ENCODE results near the gene IFIT2.
"Not testable (repeated sequence)": the region's sequence is repeated elsewhere in the genome, so short reads cannot be mapped to it uniquely, and the experiment has no call there.

The IFIT2 gene

GRCh38 chr10:89308266-89308665, 6.4 kb downstream of the IFIT2 start:
- no peak for TF ChIP-seq POLR2A (IDR thresholded peaks at IDR 0.05; ENCODE audit: low read depth, low read length)

GRCh38 chr10:89308736-89309135, 6.9 kb downstream of the IFIT2 start:
- no peak for TF ChIP-seq POLR2A (IDR thresholded peaks at IDR 0.05; ENCODE audit: low read depth, low read length)
- DNase-seq (ENCODE audit: insufficient read length, low spot score) (no peak), FAIRE-seq (no peak)

More at GRCh38 chr10:89308266-89308665, 6.4 kb downstream of the IFIT2 start:
- no peak for FAIRE-seq
- DNase-seq (ENCODE audit: insufficient read length, low spot score): no peak

GRCh38 chr10:89309156-89310055, 7.6 kb downstream of the IFIT2 start:
- TF ChIP-seq POLR2A (IDR thresholded peaks at IDR 0.05; ENCODE audit: low read depth, low read length): no peak
- peak; percentile 20 for FAIRE-seq
- no peak for DNase-seq (ENCODE audit: insufficient read length, low spot score)

- TF ChIP-seq POLR2A (IDR thresholded peaks at IDR 0.05; ENCODE audit: low read depth, low read length): no peak
- no peak for FAIRE-seq
- no peak for DNase-seq (ENCODE audit: insufficient read length, low spot score)
Measured at GRCh38 chr10:89310056-89310893, 8.4 kb downstream of the IFIT2 start.

GRCh38 chr10:89312973-89313372, 11.1 kb downstream of the IFIT2 start:
- FAIRE-seq (peak; percentile 15), DNase-seq (ENCODE audit: insufficient read length, low spot score) (no peak)
- no peak for TF ChIP-seq POLR2A (IDR thresholded peaks at IDR 0.05; ENCODE audit: low read depth, low read length)

- no peak for DNase-seq (ENCODE audit: insufficient read length, low spot score)
- peak; percentile 30 for FAIRE-seq
- no peak for TF ChIP-seq POLR2A (IDR thresholded peaks at IDR 0.05; ENCODE audit: low read depth, low read length)
Measured at GRCh38 chr10:89314676-89315075, 12.8 kb downstream of the IFIT2 start.

- DNase-seq (ENCODE audit: insufficient read length, low spot score); FAIRE-seq: not testable (repeated sequence)
Measured at GRCh38 chr10:89318047-89318446, 16.2 kb downstream of the IFIT2 start.

GRCh38 chr10:89325081-89325480, 23.2 kb downstream of the IFIT2 start:
- FAIRE-seq: peak; percentile 6
- DNase-seq (ENCODE audit: insufficient read length, low spot score): not testable (repeated sequence)

GRCh38 chr10:89325856-89326255, 24.0 kb downstream of the IFIT2 start:
- FAIRE-seq; DNase-seq (ENCODE audit: insufficient read length, low spot score): not testable (repeated sequence)

- no peak for TF ChIP-seq POLR2A (IDR thresholded peaks at IDR 0.05; ENCODE audit: low read depth, low read length)
- DNase-seq (ENCODE audit: insufficient read length, low spot score) (peak; percentile 58), FAIRE-seq (peak; percentile 94)
Measured at GRCh38 chr10:89327803-89328441, 26.1 kb downstream of the IFIT2 start, which contains the start of gene IFIT3. TSS of gene IFIT3 (plus strand) at chr10:89327997. CDS start at chr10:89328074, 77 bp downstream.

- no peak for TF ChIP-seq POLR2A (IDR thresholded peaks at IDR 0.05; ENCODE audit: low read depth, low read length)
- no peak for FAIRE-seq
Measured at GRCh38 chr10:89329151-89329550, 27.3 kb downstream of the IFIT2 start.

GRCh38 chr10:89330014-89330413, 28.2 kb downstream of the IFIT2 start:
- FAIRE-seq; DNase-seq (ENCODE audit: insufficient read length, low spot score): not testable (repeated sequence)

More at GRCh38 chr10:89329151-89329550, 27.3 kb downstream of the IFIT2 start:
- no peak for DNase-seq (ENCODE audit: insufficient read length, low spot score)

- peak; percentile 53 for FAIRE-seq
Measured at GRCh38 chr10:89330537-89331212, 28.8 kb downstream of the IFIT2 start.

GRCh38 chr10:89331487-89332122, 29.8 kb downstream of the IFIT2 start:
- not testable (repeated sequence) for FAIRE-seq; DNase-seq (ENCODE audit: insufficient read length, low spot score)

More at GRCh38 chr10:89330537-89331212, 28.8 kb downstream of the IFIT2 start:
- DNase-seq (ENCODE audit: insufficient read length, low spot score): no peak
- no peak for TF ChIP-seq POLR2A (IDR thresholded peaks at IDR 0.05; ENCODE audit: low read depth, low read length)

All from H54 (cell line).